GM12872 (cell line): ENCODE data around the gene CMTM8.

Source experiments
- CTCF ChIP-seq: IDR thresholded peaks from 3 replicates; pipeline ENCODE4 v1.5.1; 2011; ENCODE audit warnings: low read depth, mild to moderate bottlenecking, low read length, moderate library complexity; ENCODE audit not compliant: insufficient read depth

Gene CMTM8

GRCh38 chr3:32419742-32420125 lies 181.3 kb downstream of the CMTM8 start:
- no peak for TF ChIP-seq CTCF
